HG03097 (cell line): ENCODE data around the gene FAM168A.

Experiments
- ATAC-seq: cut with Tn5 transposase; IDR thresholded peaks from one replicate; pipeline ENCODE4 v1.9.1; 2021; ENCODE audit not compliant: unreplicated experiment, low FRiP score

Gene FAM168A

GRCh38 chr11:73597956-73598718 lies at the start of gene FAM168A:
TSS of gene FAM168A (minus strand) at chr11:73598112. CDS start at chr11:73468474, 129,638 bp downstream.
- ATAC-seq = peak; percentile 85

GRCh38 chr11:73647459-73648100 lies 49.7 kb upstream of the FAM168A start:
- ATAC-seq = peak; percentile 57

- ATAC-seq = no peak
Observed at GRCh38 chr11:73645972-73646631, 48.2 kb upstream of the FAM168A start, which contains the start of gene PLEKHB1. TSS of gene PLEKHB1 (plus strand) at chr11:73646581. CDS start at chr11:73646609, 28 bp downstream.

- ATAC-seq = no peak
Observed at GRCh38 chr11:73645121-73645969, 47.4 kb upstream of the FAM168A start.

GRCh38 chr11:73641668-73642067 lies 43.8 kb upstream of the FAM168A start:
- ATAC-seq = no peak

- no peak for ATAC-seq
Observed at GRCh38 chr11:73640592-73640991, 42.7 kb upstream of the FAM168A start.

- ATAC-seq = no peak
Observed at GRCh38 chr11:73637012-73637411, 39.1 kb upstream of the FAM168A start.

GRCh38 chr11:73636249-73636648 lies 38.3 kb upstream of the FAM168A start:
- no peak for ATAC-seq

- no peak for ATAC-seq
Observed at GRCh38 chr11:73635721-73636120, 37.8 kb upstream of the FAM168A start.

- ATAC-seq = no peak
Observed at GRCh38 chr11:73633999-73634398, 36.1 kb upstream of the FAM168A start.

- no peak for ATAC-seq
Observed at GRCh38 chr11:73632996-73633395, 35.1 kb upstream of the FAM168A start.

- ATAC-seq = no peak
Observed at GRCh38 chr11:73629907-73630306, 32.0 kb upstream of the FAM168A start.

GRCh38 chr11:73625696-73626318 lies 27.9 kb upstream of the FAM168A start:
- no peak for ATAC-seq

- no peak for ATAC-seq
Observed at GRCh38 chr11:73623686-73624085, 25.8 kb upstream of the FAM168A start.

GRCh38 chr11:73622926-73623593 lies 25.1 kb upstream of the FAM168A start:
- no peak for ATAC-seq

- no peak for ATAC-seq
Observed at GRCh38 chr11:73614591-73614990, 16.7 kb upstream of the FAM168A start.

GRCh38 chr11:73612601-73613140 lies 14.8 kb upstream of the FAM168A start:
- ATAC-seq = no peak

- no peak for ATAC-seq
Observed at GRCh38 chr11:73598719-73599379, 937 bp upstream of the FAM168A start.
